WTC11 (cell line): ENCODE measurements around the gene RFC1.

ENCODE experiments used
- ELF4 ChIP-seq: sonication (generic); formaldehyde crosslinking; IDR thresholded peaks from 2 replicates; pipeline ENCODE4 v1.8.1; 2022; ENCODE audit warnings: low read depth, mild to moderate bottlenecking, moderate library complexity, missing genetic modification reagents
- ETV6 ChIP-seq: sonication (generic); formaldehyde crosslinking; IDR thresholded peaks from 2 replicates; pipeline ENCODE4 v1.8.1; 2022; ENCODE audit warnings: mild to moderate bottlenecking, missing genetic modification reagents
- FOXJ3 ChIP-seq: sonication (generic); formaldehyde crosslinking; IDR thresholded peaks from 2 replicates; pipeline ENCODE4 v1.9.0; 2021; ENCODE audit warnings: missing genetic modification reagents, mild to moderate bottlenecking, borderline replicate concordance
- GABPB1 ChIP-seq: sonication (generic); formaldehyde crosslinking; IDR thresholded peaks from 2 replicates; pipeline ENCODE4 v1.8.1; 2023; ENCODE audit warnings: mild to moderate bottlenecking, missing genetic modification reagents
- GRHL2 ChIP-seq: fragments of 250-450 bp; sonication (Bioruptor Pico); IDR thresholded peaks from 2 replicates; pipeline ENCODE4 v1.8.0; 2022; ENCODE audit warnings: mild to moderate bottlenecking, moderate library complexity; ENCODE audit not compliant: insufficient replicate concordance, severe bottlenecking
- OVOL2 ChIP-seq: fragments of 250-450 bp; sonication (Bioruptor Pico); IDR thresholded peaks from 2 replicates; pipeline ENCODE4 v1.9.0; 2021; ENCODE audit warnings: mild to moderate bottlenecking, borderline replicate concordance
- SP1 ChIP-seq: sonication (generic); formaldehyde crosslinking; conservative IDR thresholded peaks from 2 replicates; pipeline ENCODE4 v1.8.1; 2022; ENCODE audit warnings: missing genetic modification reagents
- TP53 ChIP-seq: sonication (generic); formaldehyde crosslinking; IDR thresholded peaks from 2 replicates; pipeline ENCODE4 v1.8.1; 2023; ENCODE audit warnings: mild to moderate bottlenecking, missing genetic modification reagents
- TF ChIP-seq, protein P1 (sequence below): fragments of 200-600 bp; IDR thresholded peaks from 2 replicates; pipeline ENCODE4 v1.8.0; 2022; ENCODE audit warnings: antibody characterized with exemption
- TF ChIP-seq, protein P2 (sequence below): sonication (generic); formaldehyde crosslinking; IDR thresholded peaks from 2 replicates; pipeline ENCODE4 v1.8.0; 2022; ENCODE audit warnings: mild to moderate bottlenecking, missing genetic modification reagents
- TF ChIP-seq, protein P3 (sequence below): sonication (generic); formaldehyde crosslinking; IDR thresholded peaks from 2 replicates; pipeline ENCODE4 v1.8.1; 2023; ENCODE audit warnings: mild to moderate bottlenecking, missing genetic modification reagents, moderate library complexity
- TF ChIP-seq, protein P4 (sequence below): sonication (generic); formaldehyde crosslinking; IDR thresholded peaks from 2 replicates; pipeline ENCODE4 v1.8.1; 2023; ENCODE audit warnings: mild to moderate bottlenecking, missing genetic modification reagents, moderate library complexity
- TF ChIP-seq, protein P5 (sequence below): sonication (generic); formaldehyde crosslinking; IDR thresholded peaks from 2 replicates; pipeline ENCODE4 v1.8.1; 2023; ENCODE audit warnings: mild to moderate bottlenecking, moderate library complexity, missing genetic modification reagents
- TF ChIP-seq, protein P6 (sequence below): sonication (generic); formaldehyde crosslinking; IDR thresholded peaks from 2 replicates; pipeline ENCODE4 v1.8.1; 2022; ENCODE audit warnings: low read depth, mild to moderate bottlenecking, moderate library complexity, missing genetic modification reagents, borderline replicate concordance

DNA sequence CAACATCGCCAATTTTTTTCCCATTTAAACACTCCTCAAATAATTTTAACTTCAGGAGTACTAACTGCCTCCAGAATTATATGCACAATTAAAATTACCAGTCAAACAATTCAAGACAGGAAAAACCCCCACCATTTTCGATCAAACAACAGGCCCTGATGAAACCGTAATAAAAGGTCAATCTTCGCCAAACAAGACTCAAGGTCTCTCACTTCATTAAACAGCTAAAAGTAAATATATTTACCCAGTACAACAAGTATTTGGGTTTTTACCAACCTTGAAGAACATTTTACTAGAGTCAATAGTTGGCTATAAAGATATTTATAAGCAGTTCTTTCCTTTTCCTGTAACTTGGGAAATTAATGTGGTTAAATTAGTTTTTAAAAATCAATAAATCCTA lies 28.3 kb downstream of the RFC1 start:
- TF ChIP-seq, protein P1, sequence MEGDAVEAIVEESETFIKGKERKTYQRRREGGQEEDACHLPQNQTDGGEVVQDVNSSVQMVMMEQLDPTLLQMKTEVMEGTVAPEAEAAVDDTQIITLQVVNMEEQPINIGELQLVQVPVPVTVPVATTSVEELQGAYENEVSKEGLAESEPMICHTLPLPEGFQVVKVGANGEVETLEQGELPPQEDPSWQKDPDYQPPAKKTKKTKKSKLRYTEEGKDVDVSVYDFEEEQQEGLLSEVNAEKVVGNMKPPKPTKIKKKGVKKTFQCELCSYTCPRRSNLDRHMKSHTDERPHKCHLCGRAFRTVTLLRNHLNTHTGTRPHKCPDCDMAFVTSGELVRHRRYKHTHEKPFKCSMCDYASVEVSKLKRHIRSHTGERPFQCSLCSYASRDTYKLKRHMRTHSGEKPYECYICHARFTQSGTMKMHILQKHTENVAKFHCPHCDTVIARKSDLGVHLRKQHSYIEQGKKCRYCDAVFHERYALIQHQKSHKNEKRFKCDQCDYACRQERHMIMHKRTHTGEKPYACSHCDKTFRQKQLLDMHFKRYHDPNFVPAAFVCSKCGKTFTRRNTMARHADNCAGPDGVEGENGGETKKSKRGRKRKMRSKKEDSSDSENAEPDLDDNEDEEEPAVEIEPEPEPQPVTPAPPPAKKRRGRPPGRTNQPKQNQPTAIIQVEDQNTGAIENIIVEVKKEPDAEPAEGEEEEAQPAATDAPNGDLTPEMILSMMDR: no peak
- TF ChIP-seq, protein P2, sequence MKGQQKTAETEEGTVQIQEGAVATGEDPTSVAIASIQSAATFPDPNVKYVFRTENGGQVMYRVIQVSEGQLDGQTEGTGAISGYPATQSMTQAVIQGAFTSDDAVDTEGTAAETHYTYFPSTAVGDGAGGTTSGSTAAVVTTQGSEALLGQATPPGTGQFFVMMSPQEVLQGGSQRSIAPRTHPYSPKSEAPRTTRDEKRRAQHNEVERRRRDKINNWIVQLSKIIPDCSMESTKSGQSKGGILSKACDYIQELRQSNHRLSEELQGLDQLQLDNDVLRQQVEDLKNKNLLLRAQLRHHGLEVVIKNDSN (CRISPR knock-in tag): no peak
- no peak for TF ChIP-seq GRHL2
- TF ChIP-seq ELF4: no peak
- peak; percentile 58 for TF ChIP-seq GABPB1 (CRISPR knock-in tag)
- TF ChIP-seq, protein P3, sequence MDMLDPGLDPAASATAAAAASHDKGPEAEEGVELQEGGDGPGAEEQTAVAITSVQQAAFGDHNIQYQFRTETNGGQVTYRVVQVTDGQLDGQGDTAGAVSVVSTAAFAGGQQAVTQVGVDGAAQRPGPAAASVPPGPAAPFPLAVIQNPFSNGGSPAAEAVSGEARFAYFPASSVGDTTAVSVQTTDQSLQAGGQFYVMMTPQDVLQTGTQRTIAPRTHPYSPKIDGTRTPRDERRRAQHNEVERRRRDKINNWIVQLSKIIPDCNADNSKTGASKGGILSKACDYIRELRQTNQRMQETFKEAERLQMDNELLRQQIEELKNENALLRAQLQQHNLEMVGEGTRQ: no peak
- no peak for TF ChIP-seq FOXJ3 (CRISPR knock-in tag)
- TF ChIP-seq, protein P4, sequence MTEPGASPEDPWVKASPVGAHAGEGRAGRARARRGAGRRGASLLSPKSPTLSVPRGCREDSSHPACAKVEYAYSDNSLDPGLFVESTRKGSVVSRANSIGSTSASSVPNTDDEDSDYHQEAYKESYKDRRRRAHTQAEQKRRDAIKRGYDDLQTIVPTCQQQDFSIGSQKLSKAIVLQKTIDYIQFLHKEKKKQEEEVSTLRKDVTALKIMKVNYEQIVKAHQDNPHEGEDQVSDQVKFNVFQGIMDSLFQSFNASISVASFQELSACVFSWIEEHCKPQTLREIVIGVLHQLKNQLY (CRISPR knock-in tag): no peak
- TF ChIP-seq TP53 (CRISPR knock-in tag): no peak
- no peak for TF ChIP-seq SP1
- no peak for TF ChIP-seq OVOL2 (CRISPR knock-in tag)
- TF ChIP-seq, protein P5, sequence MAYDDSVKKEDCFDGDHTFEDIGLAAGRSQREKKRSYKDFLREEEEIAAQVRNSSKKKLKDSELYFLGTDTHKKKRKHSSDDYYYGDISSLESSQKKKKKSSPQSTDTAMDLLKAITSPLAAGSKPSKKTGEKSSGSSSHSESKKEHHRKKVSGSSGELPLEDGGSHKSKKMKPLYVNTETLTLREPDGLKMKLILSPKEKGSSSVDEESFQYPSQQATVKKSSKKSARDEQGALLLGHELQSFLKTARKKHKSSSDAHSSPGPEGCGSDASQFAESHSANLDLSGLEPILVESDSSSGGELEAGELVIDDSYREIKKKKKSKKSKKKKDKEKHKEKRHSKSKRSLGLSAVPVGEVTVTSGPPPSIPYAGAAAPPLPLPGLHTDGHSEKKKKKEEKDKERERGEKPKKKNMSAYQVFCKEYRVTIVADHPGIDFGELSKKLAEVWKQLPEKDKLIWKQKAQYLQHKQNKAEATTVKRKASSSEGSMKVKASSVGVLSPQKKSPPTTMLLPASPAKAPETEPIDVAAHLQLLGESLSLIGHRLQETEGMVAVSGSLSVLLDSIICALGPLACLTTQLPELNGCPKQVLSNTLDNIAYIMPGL (CRISPR knock-in tag): no peak
- no peak for TF ChIP-seq ETV6 (CRISPR knock-in tag)
- TF ChIP-seq, protein P6, sequence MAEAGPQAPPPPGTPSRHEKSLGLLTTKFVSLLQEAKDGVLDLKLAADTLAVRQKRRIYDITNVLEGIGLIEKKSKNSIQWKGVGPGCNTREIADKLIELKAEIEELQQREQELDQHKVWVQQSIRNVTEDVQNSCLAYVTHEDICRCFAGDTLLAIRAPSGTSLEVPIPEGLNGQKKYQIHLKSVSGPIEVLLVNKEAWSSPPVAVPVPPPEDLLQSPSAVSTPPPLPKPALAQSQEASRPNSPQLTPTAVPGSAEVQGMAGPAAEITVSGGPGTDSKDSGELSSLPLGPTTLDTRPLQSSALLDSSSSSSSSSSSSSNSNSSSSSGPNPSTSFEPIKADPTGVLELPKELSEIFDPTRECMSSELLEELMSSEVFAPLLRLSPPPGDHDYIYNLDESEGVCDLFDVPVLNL (CRISPR knock-in tag): no peak
